HepG2 (cell line): ENCODE results near the gene WDR37. TPM values are rescaled to one million over a fixed set of nuclear protein-coding genes. Genes with fewer than 3 reads are reported as not detected.

Source experiments
- ATAC-seq: fragments of 200-7000 bp; cut with Tn5 transposase; 3 replicates; pipeline ENCODE4 v1.9.1; 2020; ENCODE audit warnings: mild to moderate bottlenecking, moderate library complexity
- BruUV-seq: library from RNA; stranded (reverse); fragments of 400-500 nt; replicated peaks from 2 replicates; lab custom pipeline; 2021; lab: Mats Ljungman, UMichigan
- CTCF ChIA-PET: fragments of 300-600 bp; formaldehyde crosslinking; extraction: SDS; loops from one replicate; lab custom pipeline; 2021; ENCODE audit warnings: low total read pairs, inconsistent platforms, low intra/inter-chr PET ratio; lab: Yijun Ruan, JAX
- POLR2A ChIA-PET: fragments of 350-600 bp; sonication (Branson Sonifier 250); formaldehyde crosslinking; loops from one replicate; lab custom pipeline; 2020; ENCODE audit warnings: antibody characterized with exemption, inconsistent platforms; lab: Yijun Ruan, JAX
- DNase-seq: peaks from one replicate; pipeline ENCODE4 v3.0.0-alpha.2; 2015; ENCODE audit warnings: low spot score
- FAIRE-seq: peaks from 3 replicates; lab custom pipeline; 2011; peaks lifted over from hg19 to GRCh38; lab: Jason Lieb, UNC
- H2AFZ ChIP-seq: one replicate; pipeline ENCODE4 v1.6.1; 2011; ENCODE audit warnings: low read length, inconsistent platforms
- H3K27ac ChIP-seq: fragments of 300-600 bp; 3 replicates; pipeline ENCODE4 v1.8.0; 2011; ENCODE audit warnings: mixed run types, mild to moderate bottlenecking, mixed read lengths, low read length, inconsistent platforms; ENCODE audit not compliant: insufficient read depth; ENCODE audit errors: extremely low read length
- H3K27me3 ChIP-seq, 2 experiments: fragments of 200-600 bp in 1 of 2; 2 replicates in 1 of 2; 3 replicates in 1 of 2; pipeline versions ENCODE4 v1.6.0 to v1.8.0; 2011; ENCODE audit warnings: low read length in 2 of 2, mild to moderate bottlenecking in 2 of 2, moderate library complexity in 2 of 2, inconsistent platforms in 1 of 2; ENCODE audit not compliant: insufficient read depth in 2 of 2, control insufficient read depth in 1 of 2
- H3K36me3 ChIP-seq, 2 experiments: fragments of 200-600 bp in 1 of 2; replicated peaks in 1 of 2; 2 replicates in 1 of 2; 3 replicates in 1 of 2; pipeline versions ENCODE4 v1.5.1 to v1.8.0; 2011; ENCODE audit warnings: low read length in 2 of 2, inconsistent platforms in 1 of 2; ENCODE audit not compliant: insufficient read depth in 2 of 2, control insufficient read depth in 1 of 2
- H3K4me1 ChIP-seq: 2 replicates; pipeline ENCODE4 v1.5.1; 2012; ENCODE audit warnings: low read length, inconsistent platforms; ENCODE audit not compliant: insufficient read depth
- H3K4me2 ChIP-seq: 2 replicates; pipeline ENCODE4 v1.6.0; 2011; ENCODE audit warnings: low read depth, low read length, inconsistent platforms
- H3K4me3 ChIP-seq, 3 experiments: fragments of 200-600 bp in 1 of 3; sonication (generic), shearing (Covaris generic) in 1 of 3; replicated peaks in 1 of 3; 2 replicates each; pipeline ENCODE4 v1.5.1; 2011 to 2016; ENCODE audit warnings: low read length in 3 of 3, inconsistent platforms in 2 of 3, low read depth in 2 of 3, mild to moderate bottlenecking in 2 of 3, control low read depth in 1 of 3, mixed read lengths in 1 of 3; ENCODE audit not compliant: insufficient read depth in 1 of 3
- H3K79me2 ChIP-seq: one replicate; pipeline ENCODE4 v1.6.1; 2011; ENCODE audit warnings: low read length, inconsistent platforms; ENCODE audit not compliant: insufficient read depth
- H3K9ac ChIP-seq: 2 replicates; pipeline ENCODE4 v1.6.0; 2011; ENCODE audit warnings: mild to moderate bottlenecking, low read depth, low read length, inconsistent platforms; ENCODE audit not compliant: insufficient read depth
- H3K9me3 ChIP-seq: 2 replicates; pipeline ENCODE4 v1.5.1; 2012; ENCODE audit warnings: mild to moderate bottlenecking, low read length
- H4K20me1 ChIP-seq: 2 replicates; pipeline ENCODE4 v1.6.0; 2011; ENCODE audit warnings: inconsistent platforms, mild to moderate bottlenecking, low read length, moderate library complexity; ENCODE audit not compliant: insufficient read depth
- BATF2 ChIP-seq: sonication (generic); formaldehyde crosslinking; IDR thresholded peaks from 2 replicates; pipeline ENCODE4 v1.8.0; 2022; ENCODE audit warnings: mild to moderate bottlenecking, missing genetic modification reagents, moderate library complexity
- CENPT ChIP-seq: sonication (generic); formaldehyde crosslinking; IDR thresholded peaks from 2 replicates; pipeline ENCODE4 v1.8.0; 2022; ENCODE audit warnings: low read depth, mild to moderate bottlenecking, moderate library complexity, missing genetic modification reagents
- DDIT3 ChIP-seq: sonication (generic); formaldehyde crosslinking; IDR thresholded peaks from 2 replicates; pipeline ENCODE4 v1.4.0; 2020; ENCODE audit warnings: mild to moderate bottlenecking, missing genetic modification reagents
- GPN1 ChIP-seq: sonication (generic); formaldehyde crosslinking; IDR thresholded peaks from 2 replicates; pipeline ENCODE4 v1.5.1; 2020; ENCODE audit warnings: missing genetic modification reagents, borderline replicate concordance
- HMGXB3 ChIP-seq: sonication (generic); formaldehyde crosslinking; IDR thresholded peaks from 2 replicates; pipeline ENCODE4 v1.4.0; 2020; ENCODE audit warnings: missing genetic modification reagents, borderline replicate concordance
- IKZF5 ChIP-seq: IDR thresholded peaks from 2 replicates; pipeline ENCODE4 v1.6.1; 2018; ENCODE audit warnings: missing genetic modification reagents, mild to moderate bottlenecking, missing compliant biosample characterization
- PHF21A ChIP-seq: sonication (generic); formaldehyde crosslinking; IDR thresholded peaks from 2 replicates; pipeline ENCODE4 v1.5.0; 2020; ENCODE audit warnings: mild to moderate bottlenecking, missing genetic modification reagents
- SP140L ChIP-seq: sonication (generic); formaldehyde crosslinking; IDR thresholded peaks from 2 replicates; pipeline ENCODE4 v1.4.0; 2020; ENCODE audit warnings: missing genetic modification reagents, borderline replicate concordance
- TAF1 ChIP-seq: sonication (generic); formaldehyde crosslinking; IDR thresholded peaks from 2 replicates; pipeline ENCODE4 v1.4.0; 2020; ENCODE audit warnings: missing genetic modification reagents
- ZNF3 ChIP-seq: IDR thresholded peaks from 2 replicates; pipeline ENCODE4 v1.7.0; 2017; ENCODE audit warnings: inconsistent platforms
- ZNF446 ChIP-seq: sonication (generic); formaldehyde crosslinking; IDR thresholded peaks from 2 replicates; pipeline ENCODE4 v1.5.0; 2020; ENCODE audit warnings: mild to moderate bottlenecking, missing genetic modification reagents
- ZNF644 ChIP-seq: IDR thresholded peaks from 2 replicates; pipeline ENCODE4 v1.6.1; 2016; ENCODE audit warnings: low read depth
- ZNF784 ChIP-seq: sonication (generic); formaldehyde crosslinking; IDR thresholded peaks from 2 replicates; pipeline ENCODE4 v1.5.1; 2020; ENCODE audit warnings: missing genetic modification reagents, mild to moderate bottlenecking, borderline replicate concordance
- WGBS: methylation state at CpG from one replicate; pipeline ENCODE4 v1.1.6; 2017; ENCODE audit warnings: low lambda C conversion rate; 5-methylcytosine and 5-hydroxymethylcytosine counted together
- in situ Hi-C: cut with HindIII; loops from 2 replicates; pipeline ENCODE4 v1.10.0; 2017; ENCODE audit warnings: low pct_unique_long_range_greater_than_20kb; ENCODE audit not compliant: extremely low pct_ligation_motif_present
- intact Hi-C: fragments of 100-400 bp; cut with micrococcal nuclease; formaldehyde crosslinking; loops from one replicate; pipeline ENCODE4 v1.10.0; 2022; ENCODE audit not compliant: unreplicated experiment
- polyA plus RNA-seq, 8 experiments: library from polyadenylated mRNA; depleted of rRNA in 3 of 8; stranded (reverse) in 7 of 8; unstranded in 1 of 8; fragments of >200 nt; fragmentation: Illumina TruSeq in 4 of 8; extraction: Trizol in 4 of 8; gene quantifications; 2 replicates each; pipeline versions ENCODE4 v1.2.1 to v1.2.3, GENCODE V29; 2011 to 2016; ENCODE audit warnings: low read depth in 4 of 8, missing spikeins in 1 of 8, mixed read lengths in 1 of 8; ENCODE audit not compliant: insufficient read depth in 1 of 8
- total RNA-seq, 5 experiments: library from RNA; depleted of rRNA; stranded (reverse); fragments of >200 nt; fragmentation: Illumina TruSeq; extraction: Trizol; gene quantifications; 2 replicates each; pipeline ENCODE4 v1.2.3, GENCODE V29; 2016; ENCODE audit warnings: low read depth in 1 of 5

WDR37 gene
- total and polyA plus RNA-seq, 2 of the 13 experiments (the other 11 are each of a cell fraction or from before 2014, with no cell fraction given), result 5.9 to 7.5 TPM

GRCh38 chr10:1120801-1121211 lies 64.6 kb downstream of the WDR37 start:
- ATAC-seq, result no peak
- intact Hi-C loops (no loop called here), in situ Hi-C loops (no loop called here)
- H4K20me1 ChIP-seq, result no peaks in the 10 kb centered on the region
- H3K79me2 ChIP-seq, result no peaks in the 10 kb centered on the region
- H3K4me2 ChIP-seq, result no peak overlapping the region
- no peak overlapping the region for H3K9ac ChIP-seq
- peaks cover 20 to 77% of the 10 kb centered on the region in 2 experiments for H3K36me3 ChIP-seq
- BruUV-seq, result no TSS peak
- peaks cover 11% of the 10 kb centered on the region; the same call in 1 of the 2 replicates for H3K4me1 ChIP-seq
- no peak for FAIRE-seq
- TF ChIP-seq GPN1 (CRISPR knock-in tag), result no peak
- TF ChIP-seq CENPT (CRISPR knock-in tag), result no peak
- no peak for TF ChIP-seq ZNF3
- no peak for TF ChIP-seq DDIT3 (CRISPR knock-in tag)
- no peak for TF ChIP-seq ZNF644 (CRISPR knock-in tag)
- TF ChIP-seq PHF21A (CRISPR knock-in tag), result no peak
- TF ChIP-seq IKZF5 (CRISPR knock-in tag), result no peak
- TF ChIP-seq BATF2, result no peak
- no peak for TF ChIP-seq ZNF784 (CRISPR knock-in tag)
- no peak for TF ChIP-seq HMGXB3 (CRISPR knock-in tag)
- TF ChIP-seq SP140L, result no peak
- TF ChIP-seq ZNF446, result no peak
- TF ChIP-seq TAF1 (CRISPR knock-in tag), result no peak
- WGBS, result 96% methylated on average over 22 of the region's 22 CpGs
- H3K27ac ChIP-seq, result no peak overlapping the region
- no peaks in the 10 kb centered on the region for H3K9me3 ChIP-seq
- no peak overlapping the region for H2AFZ ChIP-seq
- ChIA-PET POLR2A (no interaction called here), CTCF (no interaction called here)
- no peak for DNase-seq
- H3K27me3 ChIP-seq, result no peaks in the 10 kb centered on the region
- H3K4me3 ChIP-seq, result no peak overlapping the region
